WTC11 (cell line): ENCODE results near the gene LEKR1. TPM values are rescaled to one million over a fixed set of nuclear protein-coding genes. Genes with fewer than 3 reads are reported as not detected.

Experiments
- ATAC-seq: fragments of 200-7000 bp; cut with Tn5 transposase; 2 replicates; pipeline ENCODE4 v1.10.0; 2021; ENCODE audit warnings: mild to moderate bottlenecking, moderate library complexity
- CTCF ChIA-PET: fragments of 300-600 bp; sonication (Branson Sonifier 250); formaldehyde crosslinking; loops from one replicate; lab custom pipeline; 2021; ENCODE audit warnings: antibody characterized with exemption; lab: Charles Lee
- POLR2A ChIA-PET: fragments of 350-600 bp; sonication (Branson Sonifier 250); formaldehyde crosslinking; loops from one replicate; lab custom pipeline; 2021; ENCODE audit warnings: antibody characterized with exemption; lab: Charles Lee
- DNase-seq: peaks from one replicate; pipeline ENCODE4 v3.0.0; 2021; ENCODE audit warnings: low spot score
- H3K27ac Mint-ChIP-seq: 2 replicates; pipeline ENCODE4 v1.8.0; 2021; ENCODE audit warnings: mixed read lengths
- H3K27me3 Mint-ChIP-seq: 2 replicates; pipeline ENCODE4 v1.8.0; 2021; ENCODE audit warnings: low read depth, mild to moderate bottlenecking, moderate library complexity, mixed read lengths
- H3K36me3 Mint-ChIP-seq: 2 replicates; pipeline ENCODE4 v1.8.0; 2021; ENCODE audit warnings: mixed read lengths
- H3K4me1 Mint-ChIP-seq: 2 replicates; pipeline ENCODE4 v1.8.0; 2022; ENCODE audit warnings: mixed read lengths
- H3K4me3 Mint-ChIP-seq: 2 replicates; pipeline ENCODE4 v1.8.0; 2021; ENCODE audit warnings: mild to moderate bottlenecking, moderate library complexity, mixed read lengths
- H3K9me3 Mint-ChIP-seq: 2 replicates; pipeline ENCODE4 v1.8.0; 2021; ENCODE audit warnings: mixed read lengths
- CBFB ChIP-seq: sonication (generic); formaldehyde crosslinking; IDR thresholded peaks from 2 replicates; pipeline ENCODE4 v1.8.1; 2022; ENCODE audit warnings: mild to moderate bottlenecking, low read depth, missing genetic modification reagents
- EMX1 ChIP-seq: fragments of 250-450 bp; sonication (Bioruptor Pico); IDR thresholded peaks from 2 replicates; pipeline ENCODE4 v1.8.0; 2021; ENCODE audit warnings: mild to moderate bottlenecking
- JAZF1 ChIP-seq: fragments of 250-450 bp; sonication (Bioruptor Pico); IDR thresholded peaks from 2 replicates; pipeline ENCODE4 v1.9.0; 2021; ENCODE audit warnings: moderate library complexity, mild to moderate bottlenecking, inconsistent platforms
- NFYB ChIP-seq: sonication (generic); formaldehyde crosslinking; conservative IDR thresholded peaks from 2 replicates; pipeline ENCODE4 v1.8.0; 2022; ENCODE audit warnings: low read depth, missing genetic modification reagents
- NR1H2 ChIP-seq: sonication (generic); formaldehyde crosslinking; IDR thresholded peaks from 2 replicates; pipeline ENCODE4 v1.9.0; 2021; ENCODE audit warnings: mild to moderate bottlenecking, moderate library complexity, missing genetic modification reagents
- ZNF121 ChIP-seq: sonication (generic); formaldehyde crosslinking; IDR thresholded peaks from 2 replicates; pipeline ENCODE4 v1.8.0; 2023; ENCODE audit warnings: missing genetic modification reagents
- ZNF232 ChIP-seq: sonication (generic); formaldehyde crosslinking; IDR thresholded peaks from 2 replicates; pipeline ENCODE4 v1.8.0; 2022; ENCODE audit warnings: mild to moderate bottlenecking, missing genetic modification reagents
- ZNF423 ChIP-seq: fragments of 250-450 bp; sonication (Bioruptor Pico); IDR thresholded peaks from 2 replicates; pipeline ENCODE4 v2.1.2; 2022; ENCODE audit warnings: mild to moderate bottlenecking, moderate library complexity
- total RNA-seq: library from RNA; stranded (reverse); gene quantifications from 3 replicates; pipeline ENCODE4 v1.2.3, GENCODE V29; 2021
- TF ChIP-seq, protein P1 (sequence below): fragments of 250-450 bp; sonication (Bioruptor Pico); IDR thresholded peaks from 2 replicates; pipeline ENCODE4 v1.8.0; 2021; ENCODE audit warnings: mild to moderate bottlenecking
- TF ChIP-seq, protein P2 (sequence below): fragments of 250-450 bp; sonication (Bioruptor Pico); IDR thresholded peaks from 2 replicates; pipeline ENCODE4 v1.9.0; 2021; ENCODE audit warnings: mild to moderate bottlenecking, borderline replicate concordance
- TF ChIP-seq, protein P3 (sequence below): sonication (generic); formaldehyde crosslinking; IDR thresholded peaks from 2 replicates; pipeline ENCODE4 v1.8.0; 2022; ENCODE audit warnings: mild to moderate bottlenecking, missing genetic modification reagents
- TF ChIP-seq, protein P4 (sequence below): sonication (generic); formaldehyde crosslinking; conservative IDR thresholded peaks from 2 replicates; pipeline ENCODE4 v1.8.1; 2023; ENCODE audit warnings: mild to moderate bottlenecking, low read depth, missing genetic modification reagents, moderate library complexity
- TF ChIP-seq, protein P5 (sequence below): sonication (generic); formaldehyde crosslinking; IDR thresholded peaks from 2 replicates; pipeline ENCODE4 v1.8.1; 2022; ENCODE audit warnings: low read depth, mild to moderate bottlenecking, moderate library complexity, missing genetic modification reagents, borderline replicate concordance
- TF ChIP-seq, protein P6 (sequence below): fragments of 250-450 bp; sonication (Bioruptor Pico); IDR thresholded peaks from 2 replicates; pipeline ENCODE4 v1.9.0; 2021; ENCODE audit warnings: mild to moderate bottlenecking

Gene LEKR1
- total RNA-seq, 1 experiment from 2014 or later: 0.09 TPM

DNA sequence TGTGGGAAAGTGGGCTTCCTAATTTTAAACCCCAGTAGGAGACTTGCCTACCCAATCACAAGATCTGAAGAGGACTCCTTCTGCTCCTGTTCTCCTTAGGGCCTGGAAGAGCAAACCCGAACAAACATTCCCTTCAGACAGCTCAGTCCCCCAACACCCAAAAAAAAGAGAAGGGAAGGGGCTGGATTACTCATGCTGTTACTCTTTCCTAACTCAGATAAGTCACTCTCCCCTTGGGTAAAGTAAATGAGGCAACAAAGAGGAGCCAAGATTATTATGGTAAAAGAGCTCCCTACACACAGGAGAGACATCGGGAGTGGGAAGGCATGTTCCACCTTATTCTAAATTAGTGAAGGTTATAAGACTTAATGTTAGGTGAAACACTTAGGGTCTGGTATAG lies 18.1 kb upstream of the LEKR1 start:
- CTCF ChIA-PET: no interaction called here

DNA sequence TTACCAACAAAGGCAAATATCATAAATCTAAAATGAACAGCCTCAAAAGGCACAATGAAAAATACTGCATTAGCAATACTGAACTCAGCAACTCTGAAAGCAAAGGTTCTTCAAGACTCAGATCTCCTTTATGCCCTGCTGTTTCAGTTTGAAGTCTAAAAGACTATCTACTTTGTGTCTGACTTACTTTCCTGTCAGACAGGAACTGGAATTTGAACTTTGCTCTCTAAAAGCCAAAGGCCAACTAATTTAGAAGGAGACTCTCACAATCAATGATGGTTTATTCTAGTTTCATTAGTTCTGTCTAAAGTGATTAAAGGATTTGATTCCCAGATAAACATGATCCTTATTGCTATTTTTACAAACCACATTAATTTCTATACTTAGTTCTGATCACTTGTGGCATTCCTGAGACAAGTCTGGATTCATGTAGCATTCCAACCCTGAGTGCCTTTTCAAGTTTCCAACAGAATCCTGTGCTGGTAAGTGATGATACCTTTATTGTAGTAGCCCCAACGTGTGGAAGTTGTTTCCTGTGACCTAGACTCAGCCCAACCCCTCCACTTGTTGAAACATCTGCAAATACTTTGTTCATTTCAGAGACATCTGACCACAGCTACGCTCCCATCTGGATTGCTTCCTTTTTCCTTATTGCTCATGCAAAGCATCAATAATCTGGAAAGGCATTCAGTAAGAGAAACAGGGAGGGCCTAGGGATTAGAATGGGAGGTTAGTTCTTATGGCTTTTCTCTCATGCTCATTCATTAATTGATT lies 14.9 kb upstream of the LEKR1 start:
- ChIA-PET POLR2A (no interaction called here), CTCF (no interaction called here)
- TF ChIP-seq ZNF423 (CRISPR knock-in tag) (no peak), NR1H2 (CRISPR knock-in tag) (no peak), ZNF121 (CRISPR knock-in tag) (no peak), NFYB (no peak), CBFB (CRISPR knock-in tag) (no peak), JAZF1 (CRISPR knock-in tag) (no peak)
- TF ChIP-seq, protein P1, sequence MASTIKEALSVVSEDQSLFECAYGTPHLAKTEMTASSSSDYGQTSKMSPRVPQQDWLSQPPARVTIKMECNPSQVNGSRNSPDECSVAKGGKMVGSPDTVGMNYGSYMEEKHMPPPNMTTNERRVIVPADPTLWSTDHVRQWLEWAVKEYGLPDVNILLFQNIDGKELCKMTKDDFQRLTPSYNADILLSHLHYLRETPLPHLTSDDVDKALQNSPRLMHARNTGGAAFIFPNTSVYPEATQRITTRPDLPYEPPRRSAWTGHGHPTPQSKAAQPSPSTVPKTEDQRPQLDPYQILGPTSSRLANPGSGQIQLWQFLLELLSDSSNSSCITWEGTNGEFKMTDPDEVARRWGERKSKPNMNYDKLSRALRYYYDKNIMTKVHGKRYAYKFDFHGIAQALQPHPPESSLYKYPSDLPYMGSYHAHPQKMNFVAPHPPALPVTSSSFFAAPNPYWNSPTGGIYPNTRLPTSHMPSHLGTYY (CRISPR knock-in tag): no peak
- TF ChIP-seq, protein P2, sequence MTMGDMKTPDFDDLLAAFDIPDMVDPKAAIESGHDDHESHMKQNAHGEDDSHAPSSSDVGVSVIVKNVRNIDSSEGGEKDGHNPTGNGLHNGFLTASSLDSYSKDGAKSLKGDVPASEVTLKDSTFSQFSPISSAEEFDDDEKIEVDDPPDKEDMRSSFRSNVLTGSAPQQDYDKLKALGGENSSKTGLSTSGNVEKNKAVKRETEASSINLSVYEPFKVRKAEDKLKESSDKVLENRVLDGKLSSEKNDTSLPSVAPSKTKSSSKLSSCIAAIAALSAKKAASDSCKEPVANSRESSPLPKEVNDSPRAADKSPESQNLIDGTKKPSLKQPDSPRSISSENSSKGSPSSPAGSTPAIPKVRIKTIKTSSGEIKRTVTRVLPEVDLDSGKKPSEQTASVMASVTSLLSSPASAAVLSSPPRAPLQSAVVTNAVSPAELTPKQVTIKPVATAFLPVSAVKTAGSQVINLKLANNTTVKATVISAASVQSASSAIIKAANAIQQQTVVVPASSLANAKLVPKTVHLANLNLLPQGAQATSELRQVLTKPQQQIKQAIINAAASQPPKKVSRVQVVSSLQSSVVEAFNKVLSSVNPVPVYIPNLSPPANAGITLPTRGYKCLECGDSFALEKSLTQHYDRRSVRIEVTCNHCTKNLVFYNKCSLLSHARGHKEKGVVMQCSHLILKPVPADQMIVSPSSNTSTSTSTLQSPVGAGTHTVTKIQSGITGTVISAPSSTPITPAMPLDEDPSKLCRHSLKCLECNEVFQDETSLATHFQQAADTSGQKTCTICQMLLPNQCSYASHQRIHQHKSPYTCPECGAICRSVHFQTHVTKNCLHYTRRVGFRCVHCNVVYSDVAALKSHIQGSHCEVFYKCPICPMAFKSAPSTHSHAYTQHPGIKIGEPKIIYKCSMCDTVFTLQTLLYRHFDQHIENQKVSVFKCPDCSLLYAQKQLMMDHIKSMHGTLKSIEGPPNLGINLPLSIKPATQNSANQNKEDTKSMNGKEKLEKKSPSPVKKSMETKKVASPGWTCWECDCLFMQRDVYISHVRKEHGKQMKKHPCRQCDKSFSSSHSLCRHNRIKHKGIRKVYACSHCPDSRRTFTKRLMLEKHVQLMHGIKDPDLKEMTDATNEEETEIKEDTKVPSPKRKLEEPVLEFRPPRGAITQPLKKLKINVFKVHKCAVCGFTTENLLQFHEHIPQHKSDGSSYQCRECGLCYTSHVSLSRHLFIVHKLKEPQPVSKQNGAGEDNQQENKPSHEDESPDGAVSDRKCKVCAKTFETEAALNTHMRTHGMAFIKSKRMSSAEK (CRISPR knock-in tag): no peak
- TF ChIP-seq, protein P3, sequence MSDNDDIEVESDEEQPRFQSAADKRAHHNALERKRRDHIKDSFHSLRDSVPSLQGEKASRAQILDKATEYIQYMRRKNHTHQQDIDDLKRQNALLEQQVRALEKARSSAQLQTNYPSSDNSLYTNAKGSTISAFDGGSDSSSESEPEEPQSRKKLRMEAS (CRISPR knock-in tag): no peak
- TF ChIP-seq, protein P4, sequence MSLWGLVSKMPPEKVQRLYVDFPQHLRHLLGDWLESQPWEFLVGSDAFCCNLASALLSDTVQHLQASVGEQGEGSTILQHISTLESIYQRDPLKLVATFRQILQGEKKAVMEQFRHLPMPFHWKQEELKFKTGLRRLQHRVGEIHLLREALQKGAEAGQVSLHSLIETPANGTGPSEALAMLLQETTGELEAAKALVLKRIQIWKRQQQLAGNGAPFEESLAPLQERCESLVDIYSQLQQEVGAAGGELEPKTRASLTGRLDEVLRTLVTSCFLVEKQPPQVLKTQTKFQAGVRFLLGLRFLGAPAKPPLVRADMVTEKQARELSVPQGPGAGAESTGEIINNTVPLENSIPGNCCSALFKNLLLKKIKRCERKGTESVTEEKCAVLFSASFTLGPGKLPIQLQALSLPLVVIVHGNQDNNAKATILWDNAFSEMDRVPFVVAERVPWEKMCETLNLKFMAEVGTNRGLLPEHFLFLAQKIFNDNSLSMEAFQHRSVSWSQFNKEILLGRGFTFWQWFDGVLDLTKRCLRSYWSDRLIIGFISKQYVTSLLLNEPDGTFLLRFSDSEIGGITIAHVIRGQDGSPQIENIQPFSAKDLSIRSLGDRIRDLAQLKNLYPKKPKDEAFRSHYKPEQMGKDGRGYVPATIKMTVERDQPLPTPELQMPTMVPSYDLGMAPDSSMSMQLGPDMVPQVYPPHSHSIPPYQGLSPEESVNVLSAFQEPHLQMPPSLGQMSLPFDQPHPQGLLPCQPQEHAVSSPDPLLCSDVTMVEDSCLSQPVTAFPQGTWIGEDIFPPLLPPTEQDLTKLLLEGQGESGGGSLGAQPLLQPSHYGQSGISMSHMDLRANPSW (CRISPR knock-in tag): no peak
- TF ChIP-seq, protein P5, sequence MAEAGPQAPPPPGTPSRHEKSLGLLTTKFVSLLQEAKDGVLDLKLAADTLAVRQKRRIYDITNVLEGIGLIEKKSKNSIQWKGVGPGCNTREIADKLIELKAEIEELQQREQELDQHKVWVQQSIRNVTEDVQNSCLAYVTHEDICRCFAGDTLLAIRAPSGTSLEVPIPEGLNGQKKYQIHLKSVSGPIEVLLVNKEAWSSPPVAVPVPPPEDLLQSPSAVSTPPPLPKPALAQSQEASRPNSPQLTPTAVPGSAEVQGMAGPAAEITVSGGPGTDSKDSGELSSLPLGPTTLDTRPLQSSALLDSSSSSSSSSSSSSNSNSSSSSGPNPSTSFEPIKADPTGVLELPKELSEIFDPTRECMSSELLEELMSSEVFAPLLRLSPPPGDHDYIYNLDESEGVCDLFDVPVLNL: no peak
- DNase-seq: no peak
- no peaks in the 10 kb centered on the region for H3K9me3 Mint-ChIP-seq
- peaks cover 33% of the 10 kb centered on the region for H3K27me3 Mint-ChIP-seq
- H3K4me1 Mint-ChIP-seq: peaks cover 18% of the 10 kb centered on the region
- no peak overlapping the region for H3K4me3 Mint-ChIP-seq
- H3K36me3 Mint-ChIP-seq: no peaks in the 10 kb centered on the region
- no peak for ATAC-seq
- H3K27ac Mint-ChIP-seq: no peak overlapping the region

More for the DNA sequence above, 18.1 kb upstream of the LEKR1 start:
- peaks cover 8% of the 10 kb centered on the region for H3K9me3 Mint-ChIP-seq
- H3K4me3 Mint-ChIP-seq: no peak overlapping the region
- no peak overlapping the region for H3K27ac Mint-ChIP-seq
- peaks cover 10% of the 10 kb centered on the region for H3K4me1 Mint-ChIP-seq
- DNase-seq (no peak), ATAC-seq (no peak)
- peaks cover 5% of the 10 kb centered on the region for H3K27me3 Mint-ChIP-seq
- TF ChIP-seq, protein P1 (CRISPR knock-in tag): no peak
- TF ChIP-seq EMX1 (CRISPR knock-in tag): no peak
- TF ChIP-seq, protein P6, sequence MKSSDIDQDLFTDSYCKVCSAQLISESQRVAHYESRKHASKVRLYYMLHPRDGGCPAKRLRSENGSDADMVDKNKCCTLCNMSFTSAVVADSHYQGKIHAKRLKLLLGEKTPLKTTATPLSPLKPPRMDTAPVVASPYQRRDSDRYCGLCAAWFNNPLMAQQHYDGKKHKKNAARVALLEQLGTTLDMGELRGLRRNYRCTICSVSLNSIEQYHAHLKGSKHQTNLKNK (CRISPR knock-in tag): no peak
- TF ChIP-seq ZNF232 (CRISPR knock-in tag): no peak
- no peaks in the 10 kb centered on the region for H3K36me3 Mint-ChIP-seq
- POLR2A ChIA-PET: interaction anchor here (0.6 kb wide), 1 partner anchor 46 kb away, joined by 8 read pairs; no protein-coding TSS in a partner anchor
